HUES6 (cell line): ENCODE data around the gene CYREN.

ENCODE experiments used
- H3K27ac ChIP-seq: 2 replicates; pipeline ENCODE4 v1.7.0; 2013; ENCODE audit warnings: low read depth, mild to moderate bottlenecking, low read length, inconsistent platforms
- H3K27me3 ChIP-seq: 2 replicates; pipeline ENCODE4 v1.6.1; 2013; ENCODE audit warnings: low read length; ENCODE audit not compliant: control insufficient read depth, insufficient read depth
- H3K36me3 ChIP-seq: 2 replicates; pipeline ENCODE4 v1.6.1; 2013; ENCODE audit warnings: low read length; ENCODE audit not compliant: control insufficient read depth, insufficient read depth
- H3K4me1 ChIP-seq: 2 replicates; pipeline ENCODE4 v1.6.1; 2013; ENCODE audit warnings: low read length; ENCODE audit not compliant: control insufficient read depth, insufficient read depth
- H3K4me3 ChIP-seq: 2 replicates; pipeline ENCODE4 v1.5.1; 2013; ENCODE audit warnings: low read depth, low read length
- H3K9ac ChIP-seq: one replicate; pipeline ENCODE4 v1.6.1; 2013; ENCODE audit warnings: mild to moderate bottlenecking, low read length
- H3K9me3 ChIP-seq: 2 replicates; pipeline ENCODE4 v1.6.1; 2013; ENCODE audit warnings: low read depth, low read length; ENCODE audit not compliant: control insufficient read depth, insufficient read depth

Gene CYREN

GRCh38 chr7:135208102-135208793 is 37.7 kb upstream of the CYREN start:
- Histone ChIP-seq H3K4me1 (peaks cover 6% of the 10 kb centered on the region; the same call in 1 of the 2 replicates), H3K27ac (no peak overlapping the region), H3K9ac (no peak overlapping the region), H3K4me3 (no peak overlapping the region), H3K9me3 (no peaks in the 10 kb centered on the region), H3K36me3 (peaks cover 15% of the 10 kb centered on the region), H3K27me3 (peaks cover 9% of the 10 kb centered on the region)

- Histone ChIP-seq H3K4me1 (peaks cover 6% of the 10 kb centered on the region; the same call in 1 of the 2 replicates), H3K36me3 (peaks cover 15% of the 10 kb centered on the region), H3K4me3 (no peak overlapping the region), H3K27me3 (peaks cover 9% of the 10 kb centered on the region), H3K27ac (no peak overlapping the region), H3K9me3 (no peaks in the 10 kb centered on the region), H3K9ac (no peak overlapping the region)
Measured at GRCh38 chr7:135207406-135208101, 37.0 kb upstream of the CYREN start.

- peaks cover 9% of the 10 kb centered on the region for H3K27me3 ChIP-seq
- H3K36me3 ChIP-seq: peaks cover 15% of the 10 kb centered on the region
- peaks cover 6% of the 10 kb centered on the region; the same call in 1 of the 2 replicates for H3K4me1 ChIP-seq
- H3K27ac ChIP-seq: no peak overlapping the region
- H3K4me3 ChIP-seq: no peak overlapping the region
- no peaks in the 10 kb centered on the region for H3K9me3 ChIP-seq
- H3K9ac ChIP-seq: no peak overlapping the region
Measured at GRCh38 chr7:135206941-135207391, 36.5 kb upstream of the CYREN start.

- peaks cover 7% of the 10 kb centered on the region for H3K27me3 ChIP-seq
- H3K36me3 ChIP-seq: peaks cover 20% of the 10 kb centered on the region
- peaks cover 6% of the 10 kb centered on the region; the same call in 1 of the 2 replicates for H3K4me1 ChIP-seq
- H3K4me3 ChIP-seq: no peak overlapping the region
- no peaks in the 10 kb centered on the region for H3K9me3 ChIP-seq
- H3K9ac ChIP-seq: no peak overlapping the region
- no peak overlapping the region for H3K27ac ChIP-seq
Measured at GRCh38 chr7:135205850-135206249, 35.3 kb upstream of the CYREN start.

- H3K9me3 ChIP-seq: no peaks in the 10 kb centered on the region
- H3K4me3 ChIP-seq: no peak overlapping the region
- no peak overlapping the region for H3K27ac ChIP-seq
- H3K9ac ChIP-seq: no peak overlapping the region
- peaks cover 20% of the 10 kb centered on the region for H3K36me3 ChIP-seq
- no peaks in the 10 kb centered on the region for H3K27me3 ChIP-seq
- H3K4me1 ChIP-seq: no peaks in the 10 kb centered on the region
Measured at GRCh38 chr7:135204876-135205275, 34.4 kb upstream of the CYREN start.

- H3K27me3 ChIP-seq: no peaks in the 10 kb centered on the region
- H3K4me3 ChIP-seq: no peak overlapping the region
- no peaks in the 10 kb centered on the region for H3K9me3 ChIP-seq
- no peak overlapping the region for H3K9ac ChIP-seq
- peaks cover 3% of the 10 kb centered on the region; the same call in 1 of the 2 replicates for H3K4me1 ChIP-seq
- no peak overlapping the region for H3K27ac ChIP-seq
- peaks cover 24% of the 10 kb centered on the region for H3K36me3 ChIP-seq
Measured at GRCh38 chr7:135204341-135204749, 33.8 kb upstream of the CYREN start.

- no peak overlapping the region for H3K27ac ChIP-seq
- H3K27me3 ChIP-seq: no peaks in the 10 kb centered on the region
- peaks cover 41% of the 10 kb centered on the region for H3K36me3 ChIP-seq
- H3K4me3 ChIP-seq: no peak overlapping the region
- no peak overlapping the region for H3K9ac ChIP-seq
- peaks cover 3% of the 10 kb centered on the region; the same call in 1 of the 2 replicates for H3K4me1 ChIP-seq
- H3K9me3 ChIP-seq: no peaks in the 10 kb centered on the region
Measured at GRCh38 chr7:135201350-135201749, 30.8 kb upstream of the CYREN start.

- Histone ChIP-seq H3K36me3 (peaks cover 43% of the 10 kb centered on the region), H3K4me1 (peaks cover 3% of the 10 kb centered on the region; the same call in 1 of the 2 replicates), H3K9ac (no peak overlapping the region), H3K4me3 (no peak overlapping the region), H3K9me3 (no peaks in the 10 kb centered on the region), H3K27me3 (no peaks in the 10 kb centered on the region), H3K27ac (no peak overlapping the region)
Measured at GRCh38 chr7:135200821-135201331, 30.4 kb upstream of the CYREN start.

- H3K4me1 ChIP-seq: peaks cover 3% of the 10 kb centered on the region; the same call in 1 of the 2 replicates
- H3K27me3 ChIP-seq: no peaks in the 10 kb centered on the region
- H3K36me3 ChIP-seq: peaks cover 38% of the 10 kb centered on the region
- no peak overlapping the region for H3K9ac ChIP-seq
- no peaks in the 10 kb centered on the region for H3K9me3 ChIP-seq
- no peak overlapping the region for H3K27ac ChIP-seq
- H3K4me3 ChIP-seq: no peak overlapping the region
Measured at GRCh38 chr7:135199439-135199838, 28.9 kb upstream of the CYREN start.

- no peak overlapping the region for H3K4me3 ChIP-seq
- peaks cover 3% of the 10 kb centered on the region; the same call in 1 of the 2 replicates for H3K4me1 ChIP-seq
- no peaks in the 10 kb centered on the region for H3K9me3 ChIP-seq
- peaks cover 37% of the 10 kb centered on the region for H3K36me3 ChIP-seq
- H3K27me3 ChIP-seq: no peaks in the 10 kb centered on the region
- no peak overlapping the region for H3K9ac ChIP-seq
- no peak overlapping the region for H3K27ac ChIP-seq
Measured at GRCh38 chr7:135197906-135198655, 27.6 kb upstream of the CYREN start.
